Stimulated activated CD4-positive, alpha-beta T cell treated with anti-CD3 and anti-CD28 coated beads, Interleukin-12 subunit alpha, Interleukin-12 subunit beta, amount 100 ng/mL, for 48 hours (primary cell): ENCODE measurements around the gene PDAP1.
A peak's percentile ranks its signal among the peaks of the same experiment; 100 is the strongest.
"Not testable (repeated sequence)": the region's sequence is repeated elsewhere in the genome, so short reads cannot be mapped to it uniquely, and the experiment has no call there.

Experiments used
- DNase-seq, 3 donors: peaks; one replicate each; pipeline ENCODE4 v3.0.0-alpha.2; 2020; ENCODE audit warnings: low read depth in 2 of 3, low spot score in 1 of 3

Gene PDAP1

DNA sequence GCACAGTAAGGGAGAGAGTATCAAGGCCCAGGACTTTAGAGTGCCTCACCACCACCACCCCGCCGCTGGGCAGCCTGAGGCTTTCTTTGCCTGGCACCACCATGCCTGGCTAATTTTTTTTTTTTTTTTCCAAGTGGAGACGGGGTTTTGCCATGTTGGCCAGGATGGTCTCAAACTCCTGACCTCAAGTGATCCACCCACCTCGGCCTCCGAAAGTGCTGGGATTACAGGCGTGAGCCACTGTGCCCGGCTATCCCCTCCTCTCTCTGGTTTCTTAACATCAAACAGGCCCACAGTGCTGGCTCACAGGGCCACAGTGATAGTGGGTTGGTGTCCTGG, 28.7 kb downstream of the PDAP1 start:
- peak in 1 of 3 donors; percentile 22 for DNase-seq

- DNase-seq: peak; percentile 30 to 45 (median 33)
These were observed 29.3 kb downstream of the PDAP1 start for GRCh38 chr7:99379043-99379577.

DNA sequence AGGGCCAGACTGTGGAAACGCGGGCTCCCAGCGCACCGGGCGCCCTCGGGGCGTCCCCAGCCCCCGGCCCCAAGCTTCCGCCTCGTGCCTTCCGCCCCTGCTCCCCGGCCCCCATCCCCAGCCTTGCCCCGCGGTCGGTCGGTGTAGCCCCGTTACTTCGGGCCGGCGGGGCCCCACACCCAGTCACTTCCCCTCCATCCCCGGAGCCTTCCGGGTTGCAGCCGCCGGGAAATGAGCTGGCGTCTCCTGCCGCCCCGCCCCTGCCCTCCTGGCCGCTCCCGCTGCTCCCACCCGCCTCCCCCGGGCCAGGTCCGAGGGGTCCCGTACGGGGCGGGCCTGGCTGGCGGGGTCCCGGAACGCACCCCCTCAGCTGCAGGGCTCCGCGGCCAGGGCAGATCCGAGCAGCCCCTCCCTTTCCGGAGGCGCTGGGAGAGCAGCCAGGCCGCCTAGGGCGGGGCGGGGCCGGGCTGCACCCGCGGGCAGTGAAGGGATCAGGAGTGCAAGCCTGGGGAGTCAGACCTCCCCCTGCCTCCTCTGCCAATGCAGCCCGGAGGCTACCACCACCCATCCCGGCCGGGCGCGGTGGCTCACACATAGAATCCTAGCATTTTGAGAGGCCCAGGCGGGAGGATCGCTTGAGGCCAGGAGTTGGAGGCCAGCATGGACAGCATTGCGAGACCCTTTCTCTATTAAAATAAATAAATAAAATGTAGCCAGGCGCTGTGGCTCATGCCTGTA, 33.2 kb downstream of the PDAP1 start:
- peak; percentile 39 to 66 (median 54) for DNase-seq

GRCh38 chr7:99374111-99375064, 34.0 kb downstream of the PDAP1 start, which contains the start of gene ARPC1B:
Gene ARPC1B, plus strand, starts transcription at chr7:99374730. Its CDS starts 10,985 bp downstream, at chr7:99385715.
- DNase-seq: peak; percentile 75 to 88 (median 79)

DNA sequence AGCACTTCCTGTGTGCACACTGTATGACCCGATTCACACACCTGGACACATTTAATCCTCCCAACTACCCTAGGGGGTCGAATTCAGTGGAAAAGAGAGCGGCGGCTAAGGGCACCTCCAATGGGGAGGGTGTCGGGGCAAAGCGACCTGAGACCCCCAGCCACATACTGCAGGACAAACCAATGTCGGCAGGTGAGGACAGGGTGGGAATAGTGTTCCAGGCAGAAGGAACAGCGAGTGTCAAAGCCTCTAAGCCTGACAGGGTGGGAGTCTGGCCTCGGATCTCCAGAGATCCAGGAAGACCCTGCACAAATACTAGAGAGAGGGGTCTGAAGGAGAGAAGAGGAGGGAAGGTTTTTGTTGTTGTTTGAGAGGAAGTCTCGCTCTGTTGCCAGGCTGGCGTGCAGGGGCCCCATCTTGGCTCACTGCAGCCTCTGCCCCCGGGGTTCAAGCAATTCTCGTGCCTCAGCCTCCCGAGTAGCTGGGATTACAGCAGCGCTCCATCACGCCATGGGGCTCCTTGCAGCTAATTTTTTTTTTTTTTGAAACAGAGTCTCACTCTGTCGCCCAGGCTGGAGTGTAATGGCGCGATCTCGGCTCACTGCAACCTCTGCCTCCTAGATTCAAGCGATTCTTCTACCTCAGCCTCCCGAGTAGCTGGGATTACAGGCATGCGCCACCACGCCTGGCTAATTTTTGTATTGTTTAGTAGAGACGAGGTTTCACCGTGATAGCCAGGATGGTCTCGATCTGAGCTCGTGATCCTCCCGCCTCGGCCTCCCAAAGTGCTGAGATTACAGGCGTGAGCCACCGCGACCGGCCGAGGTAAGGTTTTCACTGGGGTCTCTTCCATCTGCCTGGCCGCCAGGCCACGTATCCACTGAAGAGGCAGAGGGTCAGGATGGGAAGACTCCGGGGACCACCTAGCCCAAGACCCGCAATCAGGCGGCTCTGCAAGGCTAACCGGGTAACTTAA, 35.0 kb downstream of the PDAP1 start:
- DNase-seq: no peak

DNA sequence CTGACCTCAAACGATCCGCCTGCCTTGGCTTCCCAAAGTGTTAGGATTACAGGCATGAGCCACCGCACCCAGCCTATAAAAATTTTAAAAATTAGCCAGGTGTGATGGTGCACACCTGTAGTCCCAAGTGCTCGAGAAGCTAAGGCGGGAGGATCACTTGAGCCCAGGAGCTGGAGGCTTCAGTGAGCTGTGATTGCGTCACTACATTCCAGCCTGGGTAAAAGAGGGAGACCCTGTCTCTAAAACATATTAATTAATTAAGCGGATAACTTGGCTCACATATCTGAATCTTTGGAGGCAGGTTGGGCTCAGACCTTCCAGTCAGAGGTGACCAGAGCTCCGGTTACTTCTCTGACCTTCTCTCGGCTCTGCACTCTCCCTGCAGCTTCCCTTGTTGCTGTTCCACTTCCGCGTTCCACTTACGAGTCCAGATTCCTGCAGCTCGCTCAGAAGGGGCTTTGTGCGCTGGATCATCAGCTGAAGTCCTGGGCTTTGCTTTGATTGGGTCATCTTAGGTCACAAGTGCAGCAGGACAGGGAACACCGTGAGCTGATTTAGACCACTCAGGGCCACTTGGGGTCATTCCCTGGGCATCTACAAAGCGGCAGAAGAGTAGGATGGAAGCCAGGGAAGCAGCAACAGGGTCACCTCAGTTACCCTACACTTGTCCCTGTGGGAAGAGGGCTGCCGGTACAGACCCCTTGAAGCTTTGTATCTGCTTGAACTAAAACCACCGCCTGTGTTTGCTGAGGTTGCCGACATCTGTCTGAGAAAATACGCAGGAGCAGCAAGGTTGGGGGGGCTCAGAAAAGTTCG, 35.9 kb downstream of the PDAP1 start:
- DNase-seq: no peak

- no peak for DNase-seq
These were observed 36.9 kb downstream of the PDAP1 start for GRCh38 chr7:99371376-99371920.

GRCh38 chr7:99369767-99370391, 38.5 kb downstream of the PDAP1 start:
- no peak for DNase-seq

GRCh38 chr7:99368750-99369389, 39.5 kb downstream of the PDAP1 start:
- DNase-seq: no peak

GRCh38 chr7:99366646-99367045, 41.8 kb downstream of the PDAP1 start:
- DNase-seq: no peak

- peak in 2 of 3 donors; percentile 33 to 49 for DNase-seq
These were observed 42.9 kb downstream of the PDAP1 start for GRCh38 chr7:99365318-99366141.

- no peak for DNase-seq
These were observed 45.1 kb downstream of the PDAP1 start for GRCh38 chr7:99363286-99363685.

- no peak for DNase-seq
These were observed 45.6 kb downstream of the PDAP1 start for GRCh38 chr7:99362801-99363200.

- no peak for DNase-seq
These were observed 48.8 kb downstream of the PDAP1 start for GRCh38 chr7:99359465-99360154.

DNA sequence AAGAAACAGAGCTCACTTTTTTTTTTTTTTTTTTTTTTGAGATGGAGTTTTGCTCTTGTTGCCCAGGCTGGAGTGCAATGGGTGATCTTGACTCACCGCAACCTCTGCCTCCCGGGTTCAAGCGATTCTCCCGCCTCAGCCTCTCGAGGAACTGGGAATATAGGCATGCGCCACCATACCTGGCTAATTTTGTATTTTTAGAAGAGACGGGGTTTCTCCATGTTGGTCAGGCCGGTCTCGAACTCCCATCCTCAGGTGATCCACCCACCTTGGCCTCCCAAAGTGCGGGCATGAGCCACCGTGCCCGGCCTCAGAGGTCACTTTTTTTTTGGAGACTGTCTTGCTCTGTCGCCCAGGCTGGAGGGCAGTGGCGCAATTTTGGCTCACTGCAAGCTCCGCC, 49.9 kb downstream of the PDAP1 start:
- DNase-seq: not testable (repeated sequence)

DNA sequence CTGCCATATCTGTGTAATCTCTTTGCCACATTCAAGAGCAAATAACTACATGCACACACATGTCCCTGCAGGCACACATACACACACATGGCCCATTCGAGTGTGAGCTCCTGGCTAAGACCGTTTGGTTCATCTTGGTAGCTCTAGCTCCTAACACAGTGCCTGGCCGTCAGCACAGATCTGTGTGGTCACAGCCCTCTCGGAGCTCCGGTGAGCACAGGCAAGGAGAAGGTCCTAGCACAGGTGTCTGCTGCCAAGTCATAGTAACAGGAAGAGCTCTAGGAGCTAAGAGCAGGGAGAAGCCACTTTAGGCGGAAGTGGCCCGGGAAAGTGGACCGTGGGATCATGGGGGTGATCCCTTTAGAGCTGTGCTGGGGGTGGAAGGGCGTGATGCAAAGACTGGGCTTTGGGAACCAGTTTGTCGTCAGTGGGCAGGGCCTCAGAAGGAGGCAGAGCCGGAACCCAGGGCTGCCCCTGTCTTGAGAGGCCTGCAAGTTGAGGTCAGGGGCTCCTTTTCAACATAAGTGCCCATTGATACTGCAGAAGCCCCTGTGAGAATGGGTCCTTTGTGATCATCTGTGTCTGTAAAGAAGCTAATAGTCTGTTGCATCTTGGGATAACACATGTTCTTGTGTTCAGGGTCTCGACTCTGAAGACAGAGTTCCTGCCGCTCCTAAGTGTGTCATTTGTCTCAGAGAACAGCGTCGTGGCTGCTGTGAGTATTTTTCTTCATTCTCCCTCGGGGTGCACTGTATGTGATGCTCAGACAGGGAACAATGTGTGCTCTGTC, 50.5 kb downstream of the PDAP1 start:
- DNase-seq: no peak
